Myocyte (in vitro differentiated cells): ENCODE data around the gene DUSP3. TPM values are rescaled to one million over a fixed set of nuclear protein-coding genes. Genes with fewer than 3 reads are reported as not detected.

ENCODE experiments used
- DNase-seq: peaks from one replicate; pipeline ENCODE4 v3.0.0-alpha.2; 2012; ENCODE audit warnings: low read depth
- total RNA-seq: library from RNA; depleted of rRNA; stranded (reverse); fragments of >200 nt; gene quantifications from 2 replicates; pipeline ENCODE4 v1.2.3, GENCODE V29; 2014

The DUSP3 gene
- total RNA-seq, 1 donor from 2014 or later, result 103 TPM

DNA sequence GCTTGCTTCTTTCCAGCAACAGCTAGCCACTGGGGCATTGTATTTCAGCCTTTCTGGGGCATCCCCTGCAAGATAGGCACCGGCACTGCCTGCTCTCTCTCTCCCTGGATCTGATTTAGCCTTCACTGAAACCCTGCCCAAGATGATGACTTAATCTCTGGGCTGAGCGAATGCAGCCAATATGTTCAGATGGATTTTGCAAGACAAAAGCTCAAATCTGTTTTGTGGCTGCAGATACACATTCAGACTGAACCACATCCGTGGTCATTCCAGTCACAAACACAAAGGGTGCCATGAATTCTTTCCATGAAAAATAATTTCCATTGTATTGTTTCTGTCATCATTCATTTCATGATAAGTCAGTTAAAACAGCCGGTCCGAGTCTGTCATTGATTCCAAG, 44.4 kb downstream of the DUSP3 start:
- DNase-seq, result peak; percentile 76

DNA sequence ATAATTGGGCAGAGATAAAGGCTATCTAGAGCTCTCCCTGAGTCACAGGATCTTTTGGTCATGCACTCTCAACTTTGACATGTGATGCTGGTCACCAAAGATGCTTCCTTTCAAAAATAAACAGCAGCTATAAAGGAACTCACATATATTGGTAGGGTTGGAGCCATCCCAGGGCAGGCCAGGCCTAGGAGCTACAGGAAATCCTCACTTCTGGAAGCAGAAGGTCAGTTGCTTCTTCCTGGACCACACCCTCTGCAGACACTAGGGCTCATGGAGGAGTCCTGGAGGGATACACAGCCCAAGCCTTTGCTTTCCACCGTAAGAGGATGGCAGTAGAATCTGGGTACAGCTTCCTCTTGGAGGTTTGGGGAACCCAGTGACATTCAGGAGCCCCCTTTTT, 44.8 kb downstream of the DUSP3 start:
- DNase-seq, result no peak

- peak; percentile 76 for DNase-seq
Measured at GRCh38 chr17:43732958-43733357, 45.8 kb downstream of the DUSP3 start.

DNA sequence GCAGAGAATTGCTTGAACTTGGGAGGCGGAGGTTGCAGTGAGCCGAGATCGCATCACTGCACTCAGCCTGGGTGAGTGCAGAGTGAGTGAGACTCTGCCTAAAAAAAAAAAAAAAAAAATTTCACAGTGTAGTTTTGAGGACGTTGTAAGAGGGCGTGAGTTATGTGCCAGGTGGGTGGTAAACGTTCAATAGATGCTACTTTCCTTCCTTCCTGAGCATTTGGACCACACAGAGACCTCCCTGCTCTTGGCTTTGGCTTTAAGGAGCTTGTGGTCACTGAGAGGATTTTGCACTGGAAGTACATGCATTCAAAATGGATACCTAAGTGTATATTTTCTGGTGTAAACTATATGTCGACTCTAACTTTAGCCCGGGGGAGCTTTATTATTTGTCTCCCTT, 50.7 kb downstream of the DUSP3 start:
- DNase-seq, result no peak

DNA sequence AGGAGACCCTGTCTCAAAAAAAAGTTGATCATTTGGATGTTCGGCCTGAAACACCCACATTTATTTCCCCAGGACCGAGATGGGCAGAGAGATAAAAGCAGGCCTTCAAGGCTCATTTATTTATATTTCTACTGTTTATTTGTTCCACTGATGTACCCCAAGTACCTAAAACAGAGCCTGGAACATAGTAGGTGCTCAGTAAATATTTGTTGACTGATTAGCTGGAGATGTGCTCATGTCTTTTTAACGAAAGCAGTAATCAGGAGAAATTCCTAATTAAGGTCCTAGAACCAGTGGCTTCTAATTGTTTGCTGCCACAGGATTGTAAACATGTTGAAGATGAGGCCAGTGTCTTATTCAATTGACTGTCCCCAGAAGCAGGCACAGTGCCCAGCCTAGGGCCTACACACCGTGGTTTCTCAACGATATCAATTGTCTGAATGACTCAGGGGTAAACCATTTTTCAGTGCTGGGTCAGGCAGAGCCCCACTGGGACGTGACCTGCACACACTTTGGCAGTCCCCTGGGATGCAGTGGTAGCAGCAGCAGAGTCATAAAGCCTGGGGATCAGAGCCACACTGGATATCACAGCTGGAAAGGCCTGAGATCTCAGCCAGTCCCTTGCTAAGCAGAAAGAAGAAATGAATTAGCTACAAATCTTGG, 54.9 kb downstream of the DUSP3 start:
- peak; percentile 97 for DNase-seq

DNA sequence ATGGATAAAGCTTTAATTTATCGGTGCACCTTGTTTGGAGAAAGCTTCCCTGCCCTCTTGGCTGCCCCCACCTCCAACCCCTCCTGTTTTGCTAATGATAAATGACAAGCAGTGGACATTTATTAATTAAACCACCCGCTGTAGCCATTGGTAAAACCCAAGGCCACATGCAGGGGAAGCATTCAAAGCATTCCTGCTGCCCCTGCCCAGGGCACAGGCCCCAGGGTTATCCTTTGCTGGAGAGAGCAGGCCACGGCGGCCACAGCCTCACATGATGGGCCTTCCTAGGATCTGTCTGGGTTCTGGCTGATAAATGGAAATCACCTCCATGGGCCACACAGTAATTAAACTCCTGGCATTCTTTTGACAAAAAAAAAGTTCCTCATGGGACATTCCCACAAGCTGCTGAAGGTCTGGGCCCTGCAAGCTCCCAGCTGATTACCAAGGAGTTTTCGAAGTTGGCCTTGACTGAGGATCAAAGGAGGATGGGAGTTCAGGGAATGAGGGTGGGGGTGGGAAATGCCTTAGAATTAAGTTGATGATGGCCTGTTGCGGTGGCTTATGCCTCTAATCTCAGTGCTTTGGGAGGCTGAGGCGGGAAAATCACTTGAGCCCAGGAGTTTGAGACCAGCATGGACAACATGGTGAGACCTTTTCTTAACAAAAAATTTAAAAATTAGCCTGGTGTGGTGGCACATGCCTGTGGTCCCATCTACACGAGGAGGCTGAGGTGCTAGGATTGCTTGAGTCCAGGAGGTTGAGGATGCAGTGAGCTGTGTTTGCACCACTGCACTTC, 55.7 kb downstream of the DUSP3 start:
- DNase-seq, result no peak

DNA sequence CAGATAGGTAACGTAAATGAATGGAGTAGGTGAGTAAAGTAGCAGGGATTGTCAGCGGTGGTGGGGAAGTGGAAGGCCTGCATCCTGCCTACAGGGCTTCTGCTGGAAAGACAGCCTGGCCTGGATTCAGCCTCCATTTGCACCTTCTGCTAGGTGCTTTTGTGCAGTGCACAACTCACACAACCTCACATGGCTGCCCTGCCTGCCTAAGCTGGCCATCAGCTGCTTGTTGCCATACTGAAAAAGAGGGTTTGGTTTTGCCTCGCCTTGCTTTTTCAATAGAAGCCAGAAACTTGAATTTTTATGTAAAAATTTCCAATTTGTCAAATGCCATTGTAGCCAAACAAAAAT, 56.5 kb downstream of the DUSP3 start:
- no peak for DNase-seq

DNA sequence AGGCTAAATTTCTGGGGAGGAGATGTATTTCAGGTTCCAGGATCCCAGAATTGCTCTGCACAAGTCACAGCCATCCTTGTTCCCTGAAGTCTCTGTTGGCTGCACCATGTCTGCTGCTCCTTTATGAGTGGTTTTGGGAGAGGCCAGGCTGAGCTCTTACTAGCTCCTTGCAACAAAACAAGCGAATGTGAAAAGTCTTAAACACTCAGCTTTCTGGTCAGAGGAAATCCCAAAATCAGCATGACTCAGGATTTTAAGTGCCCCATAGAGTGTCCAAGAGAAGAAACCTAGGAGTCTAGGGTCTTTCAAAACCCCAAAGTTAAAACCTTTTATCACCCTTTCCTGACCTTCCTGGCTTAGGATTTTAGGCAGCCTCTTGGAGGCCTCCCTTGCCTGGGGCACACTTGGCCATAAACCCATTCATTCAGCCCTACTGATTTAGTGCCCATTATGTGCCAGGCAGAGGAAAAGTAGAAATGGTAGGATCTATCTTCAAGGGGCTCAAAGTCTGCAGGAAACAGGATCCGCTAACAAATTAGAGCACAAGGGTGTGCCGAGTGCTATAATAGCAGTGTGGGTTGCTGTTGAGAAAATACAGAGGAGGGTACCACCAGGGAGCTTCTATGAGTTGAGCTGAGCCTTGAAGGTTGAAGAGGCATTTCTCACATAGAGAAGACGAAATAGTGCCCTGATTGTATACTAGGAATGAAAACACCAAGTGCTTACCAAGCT, 57.1 kb downstream of the DUSP3 start:
- DNase-seq, result no peak

DNA sequence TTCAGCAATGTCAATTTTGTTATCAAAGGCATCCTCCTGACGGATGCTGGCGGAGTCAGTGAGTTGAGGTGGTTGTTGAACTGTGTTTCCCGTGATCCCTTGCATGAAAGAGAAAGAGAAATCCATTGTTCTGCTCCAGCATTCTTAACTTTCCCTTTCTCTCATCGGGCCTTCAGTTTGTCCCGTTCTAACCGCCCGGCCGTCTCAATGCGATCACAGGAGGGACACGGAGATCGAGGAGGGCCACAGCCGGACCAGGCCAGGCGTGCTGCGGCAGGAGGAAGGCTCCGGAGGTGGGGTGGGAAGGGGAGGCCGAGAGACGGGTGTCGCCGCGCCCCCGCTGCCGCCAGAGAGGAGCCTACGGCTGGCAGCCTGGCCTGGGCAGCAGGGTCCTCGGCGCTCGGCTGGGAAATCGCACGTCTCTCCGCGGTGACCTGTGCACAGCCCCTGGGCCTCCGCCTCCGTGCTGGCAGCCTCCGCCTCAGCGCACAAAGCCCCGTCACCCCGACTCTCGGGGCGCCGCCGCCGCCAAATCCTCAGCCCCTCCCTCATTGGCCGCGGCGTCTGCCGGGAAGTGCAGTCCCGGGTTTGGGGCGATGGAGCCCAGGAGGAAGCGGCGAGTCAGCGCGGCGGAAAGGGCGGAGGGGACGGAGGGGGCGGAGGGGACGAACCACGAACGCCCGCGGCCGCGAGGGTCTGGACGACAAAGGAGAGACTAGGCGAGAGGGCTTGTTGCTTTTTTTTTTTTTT, 58.3 kb downstream of the DUSP3 start:
- DNase-seq, result peak; percentile 67

- DNase-seq, result no peak
Measured at GRCh38 chr17:43719578-43719977, 59.2 kb downstream of the DUSP3 start.

- DNase-seq, result no peak
Measured at GRCh38 chr17:43718544-43718943, 60.2 kb downstream of the DUSP3 start.

GRCh38 chr17:43717913-43718312, 60.9 kb downstream of the DUSP3 start:
- no peak for DNase-seq

Other genes starting within 250 kb of the DUSP3 start
- gene ETV4, start 232.6 kb downstream of the DUSP3 start, total RNA-seq, result 3.0 and 7.9 TPM in 2 replicates
- gene MEOX1, start 117.1 kb downstream of the DUSP3 start, total RNA-seq, result 0.19 and 0.47 TPM in 2 replicates
- gene SOST, start 20.2 kb downstream of the DUSP3 start, total RNA-seq, result not detected in 2 replicates
- gene CFAP97D1, start 1.5 kb upstream of the DUSP3 start, total RNA-seq, result not detected in 2 replicates
- gene MPP3, start 54.2 kb upstream of the DUSP3 start, total RNA-seq, result 5.4 and 5.5 TPM in 2 replicates
- not detected in 2 replicates for gene CD300LG, start 68.2 kb upstream of the DUSP3 start, total RNA-seq
- 0.96 and 2.3 TPM in 2 replicates for gene MPP2, start 128.6 kb upstream of the DUSP3 start, total RNA-seq
- not detected in 2 replicates for gene PPY, start 163.5 kb upstream of the DUSP3 start, total RNA-seq
- 0.19 TPM in 1 of 2 replicates, not detected in the other for gene PYY, start 175.0 kb upstream of the DUSP3 start, total RNA-seq
- gene NAGS, start 225.6 kb upstream of the DUSP3 start, total RNA-seq, result 0.10 and 0.40 TPM in 2 replicates
- gene TMEM101, start 236.0 kb upstream of the DUSP3 start, total RNA-seq, result 36.8 and 40.6 TPM in 2 replicates